Measurements from ENCODE around the gene VEZF1. TPM values are rescaled to one million over a fixed set of nuclear protein-coding genes. Genes with fewer than 3 reads are reported as not detected.

The VEZF1 gene
- total RNA-seq, 1 donor from 2014 or later: 73.2 TPM

DNA sequence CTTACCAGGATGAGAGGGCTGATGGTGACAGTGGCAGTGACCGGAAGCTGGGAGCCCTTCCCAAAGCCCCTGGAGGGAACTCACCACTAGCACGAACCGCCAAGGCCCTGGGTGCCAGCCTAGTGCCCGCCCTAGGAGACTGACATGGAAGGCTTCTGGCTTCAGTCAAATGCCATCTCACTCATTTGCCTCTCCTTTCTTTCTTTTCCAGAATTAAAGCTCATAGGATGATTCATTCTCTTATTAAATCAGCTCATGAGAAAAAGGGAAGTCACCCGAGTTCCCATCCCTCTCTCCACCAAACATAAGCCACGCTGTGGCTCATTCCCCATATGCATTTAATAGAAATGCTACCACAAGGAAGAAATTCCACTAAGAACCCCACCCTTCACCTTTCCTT lies 44.9 kb downstream of the VEZF1 start:
- no peaks in the 10 kb centered on the region for H3K27me3 Mint-ChIP-seq
- no peaks in the 10 kb centered on the region for H3K9me3 Mint-ChIP-seq
- no peak for DNase-seq (ENCODE audit: extremely low spot score, unreplicated experiment)
- peaks cover 62% of the 10 kb centered on the region for H3K4me1 Mint-ChIP-seq (ENCODE audit: unreplicated experiment)
- no peak overlapping the region for H3K4me3 Mint-ChIP-seq
- H3K27ac Mint-ChIP-seq: peak overlapping the region; percentile 18
- no peaks in the 10 kb centered on the region for H3K36me3 Mint-ChIP-seq
- TF ChIP-seq, protein P1, sequence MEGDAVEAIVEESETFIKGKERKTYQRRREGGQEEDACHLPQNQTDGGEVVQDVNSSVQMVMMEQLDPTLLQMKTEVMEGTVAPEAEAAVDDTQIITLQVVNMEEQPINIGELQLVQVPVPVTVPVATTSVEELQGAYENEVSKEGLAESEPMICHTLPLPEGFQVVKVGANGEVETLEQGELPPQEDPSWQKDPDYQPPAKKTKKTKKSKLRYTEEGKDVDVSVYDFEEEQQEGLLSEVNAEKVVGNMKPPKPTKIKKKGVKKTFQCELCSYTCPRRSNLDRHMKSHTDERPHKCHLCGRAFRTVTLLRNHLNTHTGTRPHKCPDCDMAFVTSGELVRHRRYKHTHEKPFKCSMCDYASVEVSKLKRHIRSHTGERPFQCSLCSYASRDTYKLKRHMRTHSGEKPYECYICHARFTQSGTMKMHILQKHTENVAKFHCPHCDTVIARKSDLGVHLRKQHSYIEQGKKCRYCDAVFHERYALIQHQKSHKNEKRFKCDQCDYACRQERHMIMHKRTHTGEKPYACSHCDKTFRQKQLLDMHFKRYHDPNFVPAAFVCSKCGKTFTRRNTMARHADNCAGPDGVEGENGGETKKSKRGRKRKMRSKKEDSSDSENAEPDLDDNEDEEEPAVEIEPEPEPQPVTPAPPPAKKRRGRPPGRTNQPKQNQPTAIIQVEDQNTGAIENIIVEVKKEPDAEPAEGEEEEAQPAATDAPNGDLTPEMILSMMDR (conservative IDR thresholded peaks at IDR 0.05): no peak

- no peak for DNase-seq (ENCODE audit: extremely low spot score, unreplicated experiment)
- Mint-ChIP-seq H3K27me3 (no peaks in the 10 kb centered on the region), H3K9me3 (no peaks in the 10 kb centered on the region), H3K36me3 (no peaks in the 10 kb centered on the region), H3K4me3 (no peak overlapping the region), H3K4me1 (ENCODE audit: unreplicated experiment) (peaks cover 57% of the 10 kb centered on the region), H3K27ac (peak overlapping the region; percentile 55)
- TF ChIP-seq, protein P1 (conservative IDR thresholded peaks at IDR 0.05): no peak
Observed at GRCh38 chr17:57941384-57942370, 46.4 kb downstream of the VEZF1 start.

GRCh38 chr17:57940653-57941329 lies 47.3 kb downstream of the VEZF1 start:
- H3K9me3 Mint-ChIP-seq: no peaks in the 10 kb centered on the region
- DNase-seq (ENCODE audit: extremely low spot score, unreplicated experiment): no peak
- no peaks in the 10 kb centered on the region for H3K27me3 Mint-ChIP-seq
- H3K4me1 Mint-ChIP-seq (ENCODE audit: unreplicated experiment): peaks cover 54% of the 10 kb centered on the region
- H3K36me3 Mint-ChIP-seq: no peaks in the 10 kb centered on the region
- peak overlapping the region; percentile 65 for H3K4me3 Mint-ChIP-seq
- TF ChIP-seq, protein P1 (conservative IDR thresholded peaks at IDR 0.05): no peak
- H3K27ac Mint-ChIP-seq: peak overlapping the region; percentile 61

DNA sequence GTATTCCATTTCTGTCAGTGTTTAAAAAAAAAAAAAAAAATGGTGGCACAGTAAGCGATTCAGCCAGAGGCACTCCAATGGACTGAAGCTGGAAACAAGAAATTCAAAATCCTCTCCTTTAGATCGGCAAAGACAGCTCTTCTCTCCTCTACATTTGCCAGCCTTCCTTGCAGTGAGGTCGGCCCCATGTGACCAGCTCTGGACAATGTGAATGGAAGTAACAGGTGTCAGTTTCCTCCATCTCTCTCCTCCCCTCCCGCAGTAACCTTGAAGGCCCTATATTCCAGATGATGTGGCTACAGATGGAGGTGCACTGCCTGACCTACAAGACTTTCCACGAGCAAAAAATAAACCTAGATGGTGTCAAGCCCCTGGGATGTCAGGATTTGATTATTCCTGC lies 47.8 kb downstream of the VEZF1 start:
- H3K27me3 Mint-ChIP-seq: no peaks in the 10 kb centered on the region
- H3K36me3 Mint-ChIP-seq: no peaks in the 10 kb centered on the region
- TF ChIP-seq, protein P1 (conservative IDR thresholded peaks at IDR 0.05): no peak
- no peaks in the 10 kb centered on the region for H3K9me3 Mint-ChIP-seq
- H3K4me1 Mint-ChIP-seq (ENCODE audit: unreplicated experiment): peaks cover 58% of the 10 kb centered on the region
- H3K4me3 Mint-ChIP-seq: peak overlapping the region; percentile 65
- H3K27ac Mint-ChIP-seq: peak overlapping the region; percentile 61
- no peak for DNase-seq (ENCODE audit: extremely low spot score, unreplicated experiment)

DNA sequence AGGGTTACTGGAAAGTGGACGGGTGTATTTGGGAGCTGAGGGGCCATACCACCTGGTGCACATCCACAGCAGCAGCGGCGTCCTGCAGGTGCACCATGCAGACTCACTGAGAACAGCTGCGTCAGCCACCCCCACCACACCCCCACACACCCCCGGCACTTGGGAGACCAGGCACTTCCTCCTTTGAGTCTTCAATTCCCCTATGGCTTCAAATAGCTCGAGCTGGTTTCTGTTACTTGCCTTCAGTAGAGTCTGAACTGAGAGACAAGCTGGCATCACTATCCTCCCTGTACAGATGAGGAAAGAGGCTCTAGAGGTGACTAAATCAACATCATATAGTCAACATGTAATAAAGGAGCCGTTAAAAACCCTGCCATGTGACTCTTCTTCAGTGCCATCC lies 48.3 kb downstream of the VEZF1 start:
- Mint-ChIP-seq H3K27ac (peak overlapping the region; percentile 61), H3K27me3 (no peaks in the 10 kb centered on the region), H3K4me1 (ENCODE audit: unreplicated experiment) (peaks cover 58% of the 10 kb centered on the region), H3K36me3 (no peaks in the 10 kb centered on the region), H3K4me3 (no peak overlapping the region), H3K9me3 (no peaks in the 10 kb centered on the region)
- TF ChIP-seq, protein P1 (conservative IDR thresholded peaks at IDR 0.05): no peak
- DNase-seq (ENCODE audit: extremely low spot score, unreplicated experiment): no peak

Data from type B pancreatic cell (in vitro differentiated cells).